Measurements from ENCODE around the gene TSPEAR.

The TSPEAR gene

GRCh38 chr21:44527156-44527982 lies 184.0 kb downstream of the TSPEAR start:
- TF ChIP-seq, protein P1, sequence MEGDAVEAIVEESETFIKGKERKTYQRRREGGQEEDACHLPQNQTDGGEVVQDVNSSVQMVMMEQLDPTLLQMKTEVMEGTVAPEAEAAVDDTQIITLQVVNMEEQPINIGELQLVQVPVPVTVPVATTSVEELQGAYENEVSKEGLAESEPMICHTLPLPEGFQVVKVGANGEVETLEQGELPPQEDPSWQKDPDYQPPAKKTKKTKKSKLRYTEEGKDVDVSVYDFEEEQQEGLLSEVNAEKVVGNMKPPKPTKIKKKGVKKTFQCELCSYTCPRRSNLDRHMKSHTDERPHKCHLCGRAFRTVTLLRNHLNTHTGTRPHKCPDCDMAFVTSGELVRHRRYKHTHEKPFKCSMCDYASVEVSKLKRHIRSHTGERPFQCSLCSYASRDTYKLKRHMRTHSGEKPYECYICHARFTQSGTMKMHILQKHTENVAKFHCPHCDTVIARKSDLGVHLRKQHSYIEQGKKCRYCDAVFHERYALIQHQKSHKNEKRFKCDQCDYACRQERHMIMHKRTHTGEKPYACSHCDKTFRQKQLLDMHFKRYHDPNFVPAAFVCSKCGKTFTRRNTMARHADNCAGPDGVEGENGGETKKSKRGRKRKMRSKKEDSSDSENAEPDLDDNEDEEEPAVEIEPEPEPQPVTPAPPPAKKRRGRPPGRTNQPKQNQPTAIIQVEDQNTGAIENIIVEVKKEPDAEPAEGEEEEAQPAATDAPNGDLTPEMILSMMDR (IDR thresholded peaks at IDR 0.05) = no peak
- Histone ChIP-seq H3K27ac (no peak overlapping the region), H3K4me3 (no peak overlapping the region)
- DNase-seq (ENCODE audit: low spot score) = no peak

DNA sequence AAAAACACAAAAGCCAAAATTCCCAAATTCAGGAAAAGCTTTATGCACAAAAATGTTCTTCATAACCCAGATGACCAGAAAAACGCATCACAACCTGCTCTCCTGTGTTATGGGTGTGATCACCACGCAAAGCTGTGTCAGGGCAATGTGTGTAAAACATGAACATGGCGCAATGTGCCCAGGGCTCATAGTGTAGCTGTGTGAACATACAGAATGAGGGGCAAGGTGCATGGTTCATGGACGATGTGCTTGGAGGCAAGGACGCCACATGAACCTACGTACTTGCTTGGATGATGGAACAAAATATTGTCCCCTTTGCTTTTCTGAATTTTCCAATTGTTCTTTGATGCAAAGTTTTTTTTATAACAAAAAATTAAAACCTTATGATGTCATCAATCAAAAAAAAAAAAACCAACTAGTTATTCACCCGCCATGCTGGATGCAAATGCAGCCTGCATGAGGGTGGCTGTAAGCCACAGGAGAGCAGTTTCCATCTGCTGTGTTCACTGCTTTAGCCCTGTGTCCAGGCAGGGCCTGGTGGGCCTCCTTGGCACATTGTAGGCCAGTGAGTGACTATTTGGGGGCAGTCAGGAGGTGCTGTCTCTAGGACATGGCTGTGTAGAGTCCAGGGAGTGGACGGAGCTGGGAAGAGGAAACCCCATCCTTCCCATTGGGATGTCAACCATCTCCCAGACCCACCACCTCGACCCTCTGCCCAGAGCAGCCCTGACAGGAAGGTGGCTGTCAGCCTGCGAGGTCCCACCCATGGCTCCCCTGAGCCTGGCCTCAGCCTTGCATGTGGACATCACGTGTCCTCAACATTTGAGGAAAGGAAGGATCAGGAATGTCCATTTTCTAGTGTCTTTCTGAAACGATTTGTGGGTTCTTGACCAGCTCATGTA lies 185.0 kb downstream of the TSPEAR start:
- TF ChIP-seq, protein P1 (IDR thresholded peaks at IDR 0.05) = no peak
- no peak for DNase-seq (ENCODE audit: low spot score)
- no peak overlapping the region for H3K4me3 ChIP-seq
- H3K27ac ChIP-seq = no peak overlapping the region

DNA sequence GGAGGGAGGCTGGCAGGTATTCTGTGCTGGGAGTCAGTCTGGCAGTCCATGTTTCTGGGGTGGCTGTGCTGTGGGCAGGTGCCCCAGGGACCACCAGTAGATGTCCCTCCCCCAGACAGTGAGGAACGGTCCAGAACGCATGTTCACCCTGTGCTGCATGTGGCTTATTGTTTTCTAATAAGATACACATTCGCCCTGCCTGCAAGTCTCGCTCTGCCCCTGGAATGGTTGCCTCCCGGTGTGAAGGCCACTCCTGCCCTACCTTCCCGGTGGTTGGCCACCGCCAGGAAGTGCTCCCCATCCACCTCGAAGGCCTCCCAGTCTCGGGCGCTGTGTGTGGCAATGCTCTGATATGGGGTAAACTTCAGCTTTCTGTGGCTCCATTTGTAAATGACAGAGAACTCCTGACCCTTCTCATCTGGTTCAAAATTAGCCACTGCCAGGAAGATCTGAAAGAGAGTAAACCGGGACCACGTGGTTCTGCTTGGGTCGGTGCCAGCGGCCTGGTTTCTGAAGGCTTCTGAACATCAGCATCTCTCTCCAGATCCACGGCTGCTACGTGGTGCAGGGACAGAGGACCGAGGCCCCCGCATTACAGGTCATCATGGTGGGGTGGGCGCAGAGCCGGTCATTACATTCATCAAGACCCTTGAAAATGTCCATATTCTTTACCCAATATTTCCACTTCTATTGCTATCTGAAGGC lies 185.8 kb downstream of the TSPEAR start:
- TF ChIP-seq, protein P1 (IDR thresholded peaks at IDR 0.05) = no peak
- no peak overlapping the region for H3K27ac ChIP-seq
- no peak for DNase-seq (ENCODE audit: low spot score)
- no peak overlapping the region for H3K4me3 ChIP-seq

DNA sequence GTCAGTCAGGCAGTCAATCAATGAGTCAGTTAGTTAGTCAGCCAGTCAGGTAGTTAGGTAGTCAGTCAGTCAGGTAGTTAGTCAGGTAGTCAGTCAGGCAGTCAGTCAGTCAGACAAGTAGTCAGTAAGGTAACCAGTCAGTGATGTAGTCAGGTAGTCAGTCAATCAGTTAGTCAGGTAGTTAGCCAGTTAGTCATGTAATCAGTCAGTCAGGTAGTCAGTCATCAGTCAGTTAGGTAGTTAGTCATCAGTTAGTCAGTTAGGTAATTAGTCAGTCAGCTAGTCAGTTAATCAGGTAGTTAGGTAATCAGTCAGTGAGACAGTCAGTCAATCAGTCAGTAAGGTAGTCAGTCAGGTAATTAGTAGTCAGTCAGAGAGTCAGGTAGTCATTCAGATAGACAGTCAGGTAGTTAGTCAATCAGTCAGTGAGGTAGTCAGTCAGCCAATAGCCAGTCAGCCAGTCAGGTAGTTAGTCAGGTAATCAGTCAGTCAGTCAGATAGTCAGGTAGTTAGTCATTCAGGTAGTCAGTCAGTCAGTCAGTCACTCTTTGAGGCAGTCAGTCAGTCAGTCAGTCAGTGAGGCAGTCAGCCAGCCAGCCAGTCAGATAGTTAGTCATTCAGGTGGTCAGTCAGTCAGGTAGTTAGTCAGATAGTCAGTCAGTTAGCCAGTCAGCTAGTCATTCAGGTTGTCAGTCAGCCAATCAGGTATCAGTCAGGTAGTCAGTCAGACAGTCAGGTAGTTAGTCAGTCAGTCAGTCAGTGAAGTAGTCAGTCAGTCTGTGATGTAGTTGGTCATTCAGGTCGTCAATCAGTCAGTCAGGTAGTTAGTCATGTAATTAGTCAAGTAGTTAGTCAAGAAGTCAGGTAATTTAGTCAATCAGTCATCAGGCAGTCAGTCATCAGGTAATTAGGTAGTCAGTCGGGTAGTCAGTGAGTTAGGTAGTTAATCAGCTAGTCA lies 186.7 kb downstream of the TSPEAR start:
- no peak overlapping the region for H3K4me3 ChIP-seq
- DNase-seq (ENCODE audit: low spot score) = no peak
- no peak overlapping the region for H3K27ac ChIP-seq
- TF ChIP-seq, protein P1 (IDR thresholded peaks at IDR 0.05) = no peak

DNA sequence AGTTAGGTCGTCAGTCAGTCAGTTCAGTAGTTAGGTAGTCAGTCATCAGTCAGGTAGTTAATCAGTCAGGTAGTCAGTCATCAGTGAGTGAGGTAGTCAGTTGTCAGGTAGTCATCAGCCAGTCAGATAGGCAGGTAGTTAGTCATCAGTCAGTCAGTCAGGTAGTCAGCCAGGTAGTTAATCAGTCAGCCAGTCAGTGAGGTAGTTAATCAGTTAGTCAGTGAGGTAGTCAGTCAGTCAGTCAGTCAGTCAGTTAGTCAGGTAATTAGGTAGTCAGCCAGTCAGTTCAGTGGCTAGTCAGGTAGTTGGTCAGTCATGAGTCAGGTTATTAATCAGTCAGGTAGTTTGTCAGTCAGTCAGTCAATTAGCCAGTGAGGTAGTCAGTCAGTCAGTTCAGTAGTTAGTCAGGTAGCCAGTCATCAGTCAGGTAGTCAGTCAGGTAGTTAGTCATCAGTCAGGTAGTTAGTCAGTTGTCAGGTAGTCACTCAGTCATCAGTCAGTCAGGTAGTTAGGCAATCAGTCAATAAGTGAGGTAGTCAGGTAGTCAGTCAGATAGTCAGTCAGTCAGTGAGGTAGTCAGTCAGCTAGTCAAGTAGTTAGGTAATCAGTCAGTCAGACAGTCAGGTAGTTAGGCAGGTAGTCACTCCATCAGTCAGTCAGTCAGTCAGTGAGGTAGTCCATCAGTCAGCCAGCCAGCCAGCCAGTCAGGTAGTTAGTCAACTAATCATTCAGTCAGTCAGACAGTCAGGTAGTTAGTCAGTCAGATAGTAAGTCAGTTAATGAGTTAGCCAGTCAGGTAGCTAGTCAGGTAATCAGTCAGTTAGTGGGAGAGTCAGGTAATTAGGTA lies 187.6 kb downstream of the TSPEAR start:
- no peak for DNase-seq (ENCODE audit: low spot score)
- TF ChIP-seq, protein P1 (IDR thresholded peaks at IDR 0.05) = no peak
- no peak overlapping the region for H3K27ac ChIP-seq
- H3K4me3 ChIP-seq = no peak overlapping the region
